HepG2 (cell line): ENCODE data around the gene NELL1. TPM values are rescaled to one million over a fixed set of nuclear protein-coding genes. Genes with fewer than 3 reads are reported as not detected.

Experiments used
- ATAC-seq: fragments of 200-7000 bp; cut with Tn5 transposase; 3 replicates; pipeline ENCODE4 v1.9.1; 2020; ENCODE audit warnings: mild to moderate bottlenecking, moderate library complexity
- BruUV-seq: library from RNA; stranded (reverse); fragments of 400-500 nt; replicated peaks from 2 replicates; lab custom pipeline; 2021; lab: Mats Ljungman, UMichigan
- CTCF ChIA-PET: fragments of 300-600 bp; formaldehyde crosslinking; extraction: SDS; loops from one replicate; lab custom pipeline; 2021; ENCODE audit warnings: low total read pairs, inconsistent platforms, low intra/inter-chr PET ratio; lab: Yijun Ruan, JAX
- POLR2A ChIA-PET: fragments of 350-600 bp; sonication (Branson Sonifier 250); formaldehyde crosslinking; loops from one replicate; lab custom pipeline; 2020; ENCODE audit warnings: antibody characterized with exemption, inconsistent platforms; lab: Yijun Ruan, JAX
- DNase-seq: peaks from one replicate; pipeline ENCODE4 v3.0.0-alpha.2; 2015; ENCODE audit warnings: low spot score
- FAIRE-seq: peaks from 3 replicates; lab custom pipeline; 2011; peaks lifted over from hg19 to GRCh38; lab: Jason Lieb, UNC
- H2AFZ ChIP-seq: one replicate; pipeline ENCODE4 v1.6.1; 2011; ENCODE audit warnings: low read length, inconsistent platforms
- H3K27ac ChIP-seq: fragments of 300-600 bp; 3 replicates; pipeline ENCODE4 v1.8.0; 2011; ENCODE audit warnings: mixed run types, mild to moderate bottlenecking, mixed read lengths, low read length, inconsistent platforms; ENCODE audit not compliant: insufficient read depth; ENCODE audit errors: extremely low read length
- H3K27me3 ChIP-seq, 2 experiments: fragments of 200-600 bp in 1 of 2; 2 replicates in 1 of 2; 3 replicates in 1 of 2; pipeline versions ENCODE4 v1.6.0 to v1.8.0; 2011; ENCODE audit warnings: low read length in 2 of 2, mild to moderate bottlenecking in 2 of 2, moderate library complexity in 2 of 2, inconsistent platforms in 1 of 2; ENCODE audit not compliant: insufficient read depth in 2 of 2, control insufficient read depth in 1 of 2
- H3K36me3 ChIP-seq, 2 experiments: fragments of 200-600 bp in 1 of 2; replicated peaks in 1 of 2; 2 replicates in 1 of 2; 3 replicates in 1 of 2; pipeline versions ENCODE4 v1.5.1 to v1.8.0; 2011; ENCODE audit warnings: low read length in 2 of 2, inconsistent platforms in 1 of 2; ENCODE audit not compliant: insufficient read depth in 2 of 2, control insufficient read depth in 1 of 2
- H3K4me1 ChIP-seq: 2 replicates; pipeline ENCODE4 v1.5.1; 2012; ENCODE audit warnings: low read length, inconsistent platforms; ENCODE audit not compliant: insufficient read depth
- H3K4me2 ChIP-seq: 2 replicates; pipeline ENCODE4 v1.6.0; 2011; ENCODE audit warnings: low read depth, low read length, inconsistent platforms
- H3K4me3 ChIP-seq, 3 experiments: fragments of 200-600 bp in 1 of 3; sonication (generic), shearing (Covaris generic) in 1 of 3; replicated peaks in 1 of 3; 2 replicates each; pipeline ENCODE4 v1.5.1; 2011 to 2016; ENCODE audit warnings: low read length in 3 of 3, inconsistent platforms in 2 of 3, low read depth in 2 of 3, mild to moderate bottlenecking in 2 of 3, control low read depth in 1 of 3, mixed read lengths in 1 of 3; ENCODE audit not compliant: insufficient read depth in 1 of 3
- H3K79me2 ChIP-seq: one replicate; pipeline ENCODE4 v1.6.1; 2011; ENCODE audit warnings: low read length, inconsistent platforms; ENCODE audit not compliant: insufficient read depth
- H3K9ac ChIP-seq: 2 replicates; pipeline ENCODE4 v1.6.0; 2011; ENCODE audit warnings: mild to moderate bottlenecking, low read depth, low read length, inconsistent platforms; ENCODE audit not compliant: insufficient read depth
- H3K9me3 ChIP-seq: 2 replicates; pipeline ENCODE4 v1.5.1; 2012; ENCODE audit warnings: mild to moderate bottlenecking, low read length
- H4K20me1 ChIP-seq: 2 replicates; pipeline ENCODE4 v1.6.0; 2011; ENCODE audit warnings: inconsistent platforms, mild to moderate bottlenecking, low read length, moderate library complexity; ENCODE audit not compliant: insufficient read depth
- ARID2 ChIP-seq: sonication (generic); formaldehyde crosslinking; IDR thresholded peaks from 2 replicates; pipeline ENCODE4 v1.8.1; 2022; ENCODE audit warnings: mild to moderate bottlenecking, missing genetic modification reagents, borderline replicate concordance
- JARID2 ChIP-seq: sonication (generic); formaldehyde crosslinking; IDR thresholded peaks from 2 replicates; pipeline ENCODE4 v1.8.1; 2023; ENCODE audit warnings: missing genetic modification reagents, inconsistent platforms; ENCODE audit not compliant: insufficient replicate concordance
- KIAA2018 ChIP-seq: sonication (generic); formaldehyde crosslinking; IDR thresholded peaks from 2 replicates; pipeline ENCODE4 v1.5.0; 2020; ENCODE audit warnings: mild to moderate bottlenecking, missing genetic modification reagents, borderline replicate concordance
- PREB ChIP-seq: sonication (generic); formaldehyde crosslinking; IDR thresholded peaks from 2 replicates; pipeline ENCODE4 v1.4.0; 2020; ENCODE audit warnings: missing genetic modification reagents
- STAG1 ChIP-seq: sonication (generic); formaldehyde crosslinking; IDR thresholded peaks from 2 replicates; pipeline ENCODE4 v1.4.0; 2020; ENCODE audit warnings: missing genetic modification reagents
- ZNF10 ChIP-seq: sonication (generic); formaldehyde crosslinking; IDR thresholded peaks from 2 replicates; pipeline ENCODE4 v1.4.0; 2020; ENCODE audit warnings: mild to moderate bottlenecking, low read depth, missing genetic modification reagents, borderline replicate concordance
- ZNF136 ChIP-seq: sonication (generic); formaldehyde crosslinking; IDR thresholded peaks from 2 replicates; pipeline ENCODE4 v1.8.1; 2022; ENCODE audit warnings: low read depth, mild to moderate bottlenecking, moderate library complexity, missing genetic modification reagents
- ZNF343 ChIP-seq: sonication (generic); formaldehyde crosslinking; IDR thresholded peaks from 2 replicates; pipeline ENCODE4 v1.4.0; 2020; ENCODE audit warnings: mild to moderate bottlenecking, missing genetic modification reagents
- ZNF761 ChIP-seq: sonication (generic); formaldehyde crosslinking; conservative IDR thresholded peaks from 2 replicates; pipeline ENCODE4 v1.4.0; 2020; ENCODE audit warnings: mild to moderate bottlenecking, missing genetic modification reagents
- ZNF839 ChIP-seq: sonication (generic); formaldehyde crosslinking; IDR thresholded peaks from 2 replicates; pipeline ENCODE4 v1.4.0; 2020; ENCODE audit warnings: missing genetic modification reagents, mild to moderate bottlenecking, borderline replicate concordance
- WGBS: methylation state at CpG from one replicate; pipeline ENCODE4 v1.1.6; 2017; ENCODE audit warnings: low lambda C conversion rate; 5-methylcytosine and 5-hydroxymethylcytosine counted together
- in situ Hi-C: cut with HindIII; loops from 2 replicates; pipeline ENCODE4 v1.10.0; 2017; ENCODE audit warnings: low pct_unique_long_range_greater_than_20kb; ENCODE audit not compliant: extremely low pct_ligation_motif_present
- intact Hi-C: fragments of 100-400 bp; cut with micrococcal nuclease; formaldehyde crosslinking; loops from one replicate; pipeline ENCODE4 v1.10.0; 2022; ENCODE audit not compliant: unreplicated experiment
- polyA plus RNA-seq, 8 experiments: library from polyadenylated mRNA; depleted of rRNA in 3 of 8; stranded (reverse) in 7 of 8; unstranded in 1 of 8; fragments of >200 nt; fragmentation: Illumina TruSeq in 4 of 8; extraction: Trizol in 4 of 8; gene quantifications; 2 replicates each; pipeline versions ENCODE4 v1.2.1 to v1.2.3, GENCODE V29; 2011 to 2016; ENCODE audit warnings: low read depth in 4 of 8, missing spikeins in 1 of 8, mixed read lengths in 1 of 8; ENCODE audit not compliant: insufficient read depth in 1 of 8
- total RNA-seq, 5 experiments: library from RNA; depleted of rRNA; stranded (reverse); fragments of >200 nt; fragmentation: Illumina TruSeq; extraction: Trizol; gene quantifications; 2 replicates each; pipeline ENCODE4 v1.2.3, GENCODE V29; 2016; ENCODE audit warnings: low read depth in 1 of 5

Gene NELL1
- total and polyA plus RNA-seq, 2 of the 13 experiments (the other 11 are each of a cell fraction or from before 2014, with no cell fraction given), result not detected

- ChIA-PET CTCF (no interaction called here), POLR2A (no interaction called here)
- no peak overlapping the region for H3K4me2 ChIP-seq
- H3K4me3 ChIP-seq, result no peak overlapping the region
- H3K9me3 ChIP-seq, result 0 out of 2 replicates have a peak, but pooled peaks cover 2% of the 10 kb centered on the region
- H2AFZ ChIP-seq, result no peak overlapping the region
- DNase-seq, result no peak
- 0% methylated on average over 1 of the region's 1 CpG for WGBS
- no peaks in the 10 kb centered on the region for H3K36me3 ChIP-seq
- H3K4me1 ChIP-seq, result no peaks in the 10 kb centered on the region
- H3K27me3 ChIP-seq, result no peaks in the 10 kb centered on the region
- no peak overlapping the region for H3K27ac ChIP-seq
- H3K9ac ChIP-seq, result no peak overlapping the region
- intact Hi-C loops (no loop called here), in situ Hi-C loops (no loop called here)
- ATAC-seq, result no peak
- H3K79me2 ChIP-seq, result no peaks in the 10 kb centered on the region
- no TSS peak for BruUV-seq
- FAIRE-seq, result no peak
- TF ChIP-seq ZNF761 (no peak), PREB (CRISPR knock-in tag) (no peak), STAG1 (CRISPR knock-in tag) (no peak)
- H4K20me1 ChIP-seq, result no peaks in the 10 kb centered on the region
Measured at GRCh38 chr11:21602699-21603098, 933.3 kb downstream of the NELL1 start.

GRCh38 chr11:21603886-21604285, 934.5 kb downstream of the NELL1 start:
- Histone ChIP-seq H2AFZ (no peak overlapping the region), H3K27ac (no peak overlapping the region), H3K27me3 (no peaks in the 10 kb centered on the region), H3K79me2 (no peaks in the 10 kb centered on the region), H3K4me3 (no peak overlapping the region), H3K36me3 (no peaks in the 10 kb centered on the region), H3K4me2 (no peak overlapping the region), H3K9me3 (no peaks in the 10 kb centered on the region), H3K9ac (no peak overlapping the region), H4K20me1 (no peaks in the 10 kb centered on the region), H3K4me1 (no peaks in the 10 kb centered on the region)
- FAIRE-seq (no peak), DNase-seq (no peak), ATAC-seq (no peak)
- intact Hi-C loops (no loop called here), in situ Hi-C loops (no loop called here)
- POLR2A ChIA-PET, result no interaction called here
- CTCF ChIA-PET, result no interaction called here
- 2% methylated on average over 3 of the region's 3 CpGs for WGBS
- BruUV-seq, result no TSS peak
- TF ChIP-seq KIAA2018, result no peak
- no peak for TF ChIP-seq JARID2 (CRISPR knock-in tag)
- TF ChIP-seq ZNF343 (CRISPR knock-in tag), result no peak
- no peak for TF ChIP-seq ZNF839
- no peak for TF ChIP-seq ZNF136
- no peak for TF ChIP-seq ARID2
- TF ChIP-seq ZNF10, result no peak
